Neural cell (in vitro differentiated cells): ENCODE results near the gene COL18A1. TPM values are rescaled to one million over a fixed set of nuclear protein-coding genes. Genes with fewer than 3 reads are reported as not detected.

Experiments used
- H2AFZ ChIP-seq: fragments of 200-600, 300-800 bp; sonication (generic), shearing (Covaris generic); 2 replicates; pipeline ENCODE4 v1.6.0; 2014; ENCODE audit warnings: low read depth, mild to moderate bottlenecking, antibody characterized with exemption, low read length, moderate library complexity
- H3F3A ChIP-seq: fragments of 200-600 bp; shearing (Covaris generic); 2 replicates; pipeline ENCODE4 v1.6.1; 2016; ENCODE audit warnings: mild to moderate bottlenecking, moderate library complexity, mixed read lengths, antibody characterized with exemption, low read length; ENCODE audit not compliant: insufficient read depth, poor library complexity, severe bottlenecking
- H3K27ac ChIP-seq: fragments of 200-600, 300-800 bp; sonication (generic), shearing (Covaris generic); 2 replicates; pipeline ENCODE4 v1.5.1; 2014; ENCODE audit warnings: mild to moderate bottlenecking, low read length, moderate library complexity
- H3K27me3 ChIP-seq: fragments of 300-800, 200-600 bp; sonication (generic), shearing (Covaris generic); 2 replicates; pipeline ENCODE4 v1.6.0; 2014; ENCODE audit warnings: mild to moderate bottlenecking, low read depth, low read length, moderate library complexity; ENCODE audit not compliant: insufficient read depth
- H3K36me3 ChIP-seq: fragments of 300-800, 200-600 bp; sonication (generic), shearing (Covaris generic); 2 replicates; pipeline ENCODE4 v1.5.1; 2014; ENCODE audit warnings: mild to moderate bottlenecking, antibody characterized with exemption, low read length, moderate library complexity; ENCODE audit not compliant: insufficient read depth
- H3K4me2 ChIP-seq: fragments of 300-800, 200-600 bp; sonication (generic), shearing (Covaris generic); 2 replicates; pipeline ENCODE4 v1.6.0; 2014; ENCODE audit warnings: mild to moderate bottlenecking, low read length
- H3K4me3 ChIP-seq: fragments of 300-800, 200-600 bp; sonication (generic), shearing (Covaris generic); 2 replicates; pipeline ENCODE4 v1.5.1; 2014; ENCODE audit warnings: mild to moderate bottlenecking, low read length, moderate library complexity
- H3K79me2 ChIP-seq: fragments of 200-600 bp; shearing (Covaris generic); replicated peaks from 2 replicates; pipeline ENCODE4 v1.6.0; 2014; ENCODE audit warnings: mild to moderate bottlenecking, low read length, moderate library complexity; ENCODE audit not compliant: insufficient read depth
- H3K9ac ChIP-seq: fragments of 300-800, 200-600 bp; sonication (generic), shearing (Covaris generic); 2 replicates; pipeline ENCODE4 v1.6.1; 2016; ENCODE audit warnings: mild to moderate bottlenecking, low read length, mixed read lengths
- H3K9me2 ChIP-seq: fragments of 200-600 bp; shearing (Covaris generic); 2 replicates; pipeline ENCODE4 v1.6.1; 2016; ENCODE audit warnings: mild to moderate bottlenecking, low read length, mixed read lengths; ENCODE audit not compliant: insufficient read depth
- H3K9me3 ChIP-seq: fragments of 200-600, 300-800 bp; sonication (generic), shearing (Covaris generic); 2 replicates; pipeline ENCODE4 v1.6.1; 2016; ENCODE audit warnings: mild to moderate bottlenecking, mixed run types, low read length, moderate library complexity, mixed read lengths
- H4K20me1 ChIP-seq: fragments of 200-600 bp; shearing (Covaris generic); 2 replicates; pipeline ENCODE4 v1.6.1; 2016; ENCODE audit warnings: mild to moderate bottlenecking, mixed run types; ENCODE audit not compliant: insufficient read depth
- CTCF ChIP-seq: fragments of 450-650 bp; IDR thresholded peaks from 2 replicates; pipeline ENCODE4 v1.5.1; 2014; ENCODE audit warnings: antibody characterized with exemption, mild to moderate bottlenecking, moderate library complexity; ENCODE audit not compliant: poor library complexity, severe bottlenecking
- EP300 ChIP-seq: fragments of 450-650 bp; conservative IDR thresholded peaks from 2 replicates; pipeline ENCODE4 v1.6.1; 2014; ENCODE audit warnings: antibody characterized with exemption, mild to moderate bottlenecking, moderate library complexity; ENCODE audit not compliant: poor library complexity, severe bottlenecking
- EZH2 ChIP-seq: fragments of 200-600, 300-800 bp; shearing (Covaris generic), sonication (generic); IDR thresholded peaks from 2 replicates; pipeline ENCODE4 v1.6.1; 2014; ENCODE audit warnings: antibody characterized with exemption, low read length, borderline replicate concordance, mild to moderate bottlenecking; ENCODE audit not compliant: insufficient read depth, poor library complexity, severe bottlenecking
- MXI1 ChIP-seq: fragments of 450-650 bp; conservative IDR thresholded peaks from 2 replicates; pipeline ENCODE4 v1.6.1; 2014; ENCODE audit warnings: antibody characterized with exemption, mild to moderate bottlenecking; ENCODE audit not compliant: poor library complexity, severe bottlenecking
- POLR2AphosphoS5 ChIP-seq: IDR thresholded peaks from 2 replicates; pipeline ENCODE4 v1.6.1; 2012
- RAD21 ChIP-seq: fragments of 450-650 bp; conservative IDR thresholded peaks from 2 replicates; pipeline ENCODE4 v1.6.1; 2014; ENCODE audit warnings: antibody characterized with exemption, mild to moderate bottlenecking, moderate library complexity
- REST ChIP-seq: IDR thresholded peaks from 2 replicates; pipeline ENCODE4 v1.6.1; 2012; ENCODE audit warnings: borderline replicate concordance
- SMC3 ChIP-seq: fragments of 450-650 bp; conservative IDR thresholded peaks from 2 replicates; pipeline ENCODE4 v1.6.1; 2014; ENCODE audit warnings: antibody characterized with exemption, mild to moderate bottlenecking, moderate library complexity; ENCODE audit not compliant: poor library complexity
- TAF1 ChIP-seq: IDR thresholded peaks from 2 replicates; pipeline ENCODE4 v1.6.1; 2012; ENCODE audit warnings: low read depth
- polyA plus RNA-seq: library from polyadenylated mRNA; depleted of rRNA; stranded (reverse); fragments of >200 nt; gene quantifications from 2 replicates; pipeline ENCODE4 v1.2.3, GENCODE V29; 2014

Gene COL18A1
- polyA plus RNA-seq, 1 donor from 2014 or later: 2.5 TPM

- Histone ChIP-seq H3K4me2 (no peak overlapping the region), H4K20me1 (no peaks in the 10 kb centered on the region), H3K9me2 (no peaks in the 10 kb centered on the region), H3K79me2 (no peaks in the 10 kb centered on the region), H3K9me3 (no peaks in the 10 kb centered on the region), H2AFZ (no peak overlapping the region), H3K27ac (no peak overlapping the region), H3F3A (no peaks in the 10 kb centered on the region), H3K36me3 (no peaks in the 10 kb centered on the region), H3K27me3 (no peaks in the 10 kb centered on the region), H3K4me3 (no peak overlapping the region), H3K9ac (no peak overlapping the region)
- TF ChIP-seq SMC3 (no peak), REST (no peak), EP300 (no peak), POLR2AphosphoS5 (no peak), EZH2 (no peak), TAF1 (no peak), MXI1 (no peak), CTCF (no peak), RAD21 (no peak)
Measured at GRCh38 chr21:45498646-45499000, 93.7 kb downstream of the COL18A1 start.

GRCh38 chr21:45499201-45499750 is 94.3 kb downstream of the COL18A1 start:
- H3K9ac ChIP-seq: no peak overlapping the region
- no peak overlapping the region for H3K4me2 ChIP-seq
- H3K36me3 ChIP-seq: no peaks in the 10 kb centered on the region

More at GRCh38 chr21:45499201-45499750, 94.3 kb downstream of the COL18A1 start:
- H3F3A ChIP-seq: no peaks in the 10 kb centered on the region
- H3K79me2 ChIP-seq: no peaks in the 10 kb centered on the region
- no peaks in the 10 kb centered on the region for H3K9me2 ChIP-seq
- H3K27ac ChIP-seq: no peak overlapping the region
- TF ChIP-seq POLR2AphosphoS5 (no peak), RAD21 (no peak), EP300 (no peak), TAF1 (no peak), MXI1 (no peak), REST (no peak), EZH2 (no peak), SMC3 (no peak), CTCF (no peak)
- H3K27me3 ChIP-seq: no peaks in the 10 kb centered on the region
- no peaks in the 10 kb centered on the region for H4K20me1 ChIP-seq
- H3K4me3 ChIP-seq: no peak overlapping the region
- no peaks in the 10 kb centered on the region for H3K9me3 ChIP-seq
- H2AFZ ChIP-seq: no peak overlapping the region
